ENCODE measurements around the gene RTCB. TPM values are rescaled to one million over a fixed set of nuclear protein-coding genes. Genes with fewer than 3 reads are reported as not detected.

Gene RTCB
- total RNA-seq, 1 experiment from 2014 or later, result 50.9 TPM

GRCh38 chr22:32430352-32430751 is 18.3 kb upstream of the RTCB start:
- H3K4me3 ChIP-seq (replicated peaks in 1 of 2; ENCODE audit: low read depth in 1 of 2, low read length in 2 of 2), result no peak overlapping the region
- RAD21 ChIA-PET (ENCODE audit: low non-redundant PET in 1 of 2, low total read pairs in 2 of 2, uncharacterized antibody in 2 of 2, unreplicated experiment in 2 of 2), result no interaction called here
- no peak overlapping the region for H2AFZ ChIP-seq (ENCODE audit: low read depth, low read length, poor library complexity, severe bottlenecking)
- peaks cover 12% of the 10 kb centered on the region for H3K27me3 ChIP-seq (ENCODE audit: insufficient read depth, low read length)
- no TSS peak for BruUV-seq (replicated peaks)
- ATAC-seq (no peak), DNase-seq (ENCODE audit: low read depth, low spot score) (no peak)
- H3K79me2 ChIP-seq (ENCODE audit: insufficient read depth, low read length), result no peaks in the 10 kb centered on the region
- TF ChIP-seq YY1 (IDR thresholded peaks at IDR 0.05; ENCODE audit: extremely low read depth, insufficient replicate concordance, low read depth, low read length), result no peak
- TF ChIP-seq SIN3A (IDR thresholded peaks at IDR 0.05; ENCODE audit: low read depth), result no peak
- TF ChIP-seq EGR1 (IDR thresholded peaks at IDR 0.05; ENCODE audit: low read depth), result no peak
- TF ChIP-seq, protein P1, sequence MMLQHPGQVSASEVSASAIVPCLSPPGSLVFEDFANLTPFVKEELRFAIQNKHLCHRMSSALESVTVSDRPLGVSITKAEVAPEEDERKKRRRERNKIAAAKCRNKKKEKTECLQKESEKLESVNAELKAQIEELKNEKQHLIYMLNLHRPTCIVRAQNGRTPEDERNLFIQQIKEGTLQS (IDR thresholded peaks at IDR 0.05), result no peak
- no peak for TF ChIP-seq TCF7L2 (IDR thresholded peaks at IDR 0.05; ENCODE audit: borderline replicate concordance, extremely low read depth, insufficient read depth, insufficient read length)
- no peak for TF ChIP-seq EZH2phosphoT487 (IDR thresholded peaks at IDR 0.05; ENCODE audit: borderline replicate concordance)
- TF ChIP-seq SP1 (IDR thresholded peaks at IDR 0.05; ENCODE audit: low read depth), result no peak
- TF ChIP-seq POLR2A (IDR thresholded peaks at IDR 0.05; ENCODE audit: borderline replicate concordance, extremely low read depth, insufficient read depth, insufficient read length), result no peak
- no peak for TF ChIP-seq ELF1 (IDR thresholded peaks at IDR 0.05; ENCODE audit: borderline replicate concordance, low read depth)
- TF ChIP-seq CTCF (IDR thresholded peaks at IDR 0.05 in 2 of 3, conservative IDR thresholded peaks at IDR 0.05 in 1 of 3; ENCODE audit: borderline replicate concordance in 1 of 3, insufficient read depth in 1 of 3, low read depth in 2 of 3, low read length in 2 of 3), result no peak
- TF ChIP-seq RAD21 (IDR thresholded peaks at IDR 0.05; ENCODE audit: low read depth), result no peak
- no peaks in the 10 kb centered on the region for H4K20me1 ChIP-seq (ENCODE audit: insufficient read depth)
- no peaks in the 10 kb centered on the region for H3K9me2 ChIP-seq (ENCODE audit: insufficient read depth)
- POLR2A ChIA-PET, result no interaction called here
- H3K27ac ChIP-seq (ENCODE audit: low read depth, low read length), result no peak overlapping the region
- CTCF ChIA-PET, result no interaction called here
- H3K9me3 ChIP-seq (ENCODE audit: control insufficient read depth in 1 of 2, insufficient read depth in 1 of 2, low read depth in 1 of 2, low read length in 2 of 2), result no peaks in the 10 kb centered on the region
- H3K9ac ChIP-seq (ENCODE audit: low read length), result no peak overlapping the region
- H3K4me2 ChIP-seq (ENCODE audit: low read length), result no peak overlapping the region
- no peaks in the 10 kb centered on the region for H3K36me3 ChIP-seq (ENCODE audit: control insufficient read depth in 1 of 2, insufficient read depth in 2 of 2, low read length in 2 of 2)
- H3K4me1 ChIP-seq (ENCODE audit: control insufficient read depth in 1 of 2, insufficient read depth in 2 of 2, low read length in 2 of 2), result no peaks in the 10 kb centered on the region
- intact Hi-C loops (cut with micrococcal nuclease), result no loop called here
